T47D (cell line): ENCODE data around the gene SPIN3.
"Not testable (repeated sequence)": the region's sequence is repeated elsewhere in the genome, so short reads cannot be mapped to it uniquely, and the experiment has no call there.

Source experiments
- DNase-seq, 2 experiments: peaks; one replicate each; pipeline versions ENCODE4 v3.0.0 to v3.0.0-alpha.2; 2011 to 2012; ENCODE audit warnings: low read depth in 1 of 2, low spot score in 1 of 2
- JUND ChIP-seq: IDR thresholded peaks from 2 replicates; pipeline ENCODE4 v1.6.1; 2012; ENCODE audit warnings: low read depth
- in situ Hi-C: cut with HindIII; loops from 2 replicates; pipeline ENCODE4 v1.10.0; 2016; ENCODE audit warnings: low sequenced_read_pairs, low pct_unique_long_range_greater_than_20kb

The SPIN3 gene

GRCh38 chrX:56995271-56995994, at the start of gene SPIN3:
Gene SPIN3, minus strand, starts transcription at chrX:56995541. Its CDS starts 594 bp downstream, at chrX:56994947.
- no peak for TF ChIP-seq JUND
- peak; percentile 74 to 92 for DNase-seq
- in situ Hi-C loops: no loop called here

GRCh38 chrX:57044245-57044644, 48.9 kb upstream of the SPIN3 start:
- no peak for DNase-seq
- in situ Hi-C loops: no loop called here
- TF ChIP-seq JUND: no peak

GRCh38 chrX:57037265-57037664, 41.9 kb upstream of the SPIN3 start:
- DNase-seq, in situ Hi-C loops: not testable (repeated sequence)

- in situ Hi-C loops: no loop called here
- no peak for DNase-seq
- no peak for TF ChIP-seq JUND
These were observed 718 bp downstream of the SPIN3 start for GRCh38 chrX:56994375-56995270.

- no peak for TF ChIP-seq JUND
- in situ Hi-C loops: no loop called here
- DNase-seq: no peak
These were observed 7.6 kb downstream of the SPIN3 start for GRCh38 chrX:56987741-56988140.

GRCh38 chrX:56986138-56986537, 9.2 kb downstream of the SPIN3 start:
- TF ChIP-seq JUND: no peak
- DNase-seq: no peak
- in situ Hi-C loops: no loop called here

- in situ Hi-C loops: no loop called here
- TF ChIP-seq JUND: no peak
- peak; percentile 17 to 76 for DNase-seq
These were observed 17.2 kb downstream of the SPIN3 start for GRCh38 chrX:56978172-56978571.

- DNase-seq: peak in 1 of 2 experiments; percentile 56
- no peak for TF ChIP-seq JUND
These were observed 19.7 kb downstream of the SPIN3 start for GRCh38 chrX:56975611-56976010.

GRCh38 chrX:56974408-56974807, 20.9 kb downstream of the SPIN3 start:
- DNase-seq: peak in 1 of 2 experiments; percentile 70
- TF ChIP-seq JUND: no peak
- in situ Hi-C loops: no loop called here

More at GRCh38 chrX:56975611-56976010, 19.7 kb downstream of the SPIN3 start:
- in situ Hi-C loops: no loop called here

GRCh38 chrX:56969559-56969958, 25.8 kb downstream of the SPIN3 start:
- in situ Hi-C loops: no loop called here
- no peak for DNase-seq
- no peak for TF ChIP-seq JUND

GRCh38 chrX:56968980-56969379, 26.4 kb downstream of the SPIN3 start:
- no peak for DNase-seq
- in situ Hi-C loops: no loop called here
- TF ChIP-seq JUND: no peak

- in situ Hi-C loops: no loop called here
- no peak for DNase-seq
- no peak for TF ChIP-seq JUND
These were observed 32.0 kb downstream of the SPIN3 start for GRCh38 chrX:56963377-56963776.

GRCh38 chrX:56947699-56948098, 47.6 kb downstream of the SPIN3 start:
- no peak for DNase-seq
- TF ChIP-seq JUND: no peak
- in situ Hi-C loops: no loop called here

GRCh38 chrX:56946201-56946600, 49.1 kb downstream of the SPIN3 start:
- in situ Hi-C loops: not testable (repeated sequence)
- peak in 1 of 2 experiments; percentile 58 for DNase-seq

- in situ Hi-C loops, DNase-seq: not testable (repeated sequence)
These were observed 50.1 kb downstream of the SPIN3 start for GRCh38 chrX:56945226-56945625.
